Mucosa of gallbladder (tissue), 1 donor: Measurements from ENCODE around the gene SH3GL3. TPM values are rescaled to one million over a fixed set of nuclear protein-coding genes. Genes with fewer than 3 reads are reported as not detected.

Experiments
- DNase-seq: peaks from one replicate; pipeline ENCODE4 v3.0.0-alpha.2; 2020; ENCODE audit warnings: low spot score
- total RNA-seq: library from RNA; stranded (reverse); gene quantifications from one replicate; pipeline ENCODE4 v1.2.1, GENCODE V29; 2021
- donor health status: DM: no; HTN: no; CAD: no.

SH3GL3 gene
- total RNA-seq, 1 donor from 2014 or later, result not detected

DNA sequence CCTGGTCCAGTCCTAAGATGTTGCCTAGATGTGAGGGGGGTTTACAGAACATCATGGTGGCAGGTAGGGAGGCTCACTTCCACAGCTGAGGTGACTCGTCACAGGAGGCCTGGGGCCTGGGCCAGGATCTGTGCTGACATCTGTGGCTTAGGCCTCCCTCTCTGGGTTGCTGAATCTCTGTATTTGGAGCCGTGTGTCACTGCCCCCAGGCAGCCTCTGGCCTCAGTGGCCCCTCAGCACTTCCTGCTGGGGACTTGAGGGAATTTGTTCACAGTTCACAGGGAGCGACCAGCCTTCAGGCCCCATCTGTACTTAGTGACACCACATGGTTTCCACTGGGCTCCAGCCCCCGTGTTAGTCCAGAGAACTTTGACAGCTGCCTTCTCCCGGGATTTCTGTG is 165.1 kb downstream of the SH3GL3 start:
- no peak for DNase-seq

DNA sequence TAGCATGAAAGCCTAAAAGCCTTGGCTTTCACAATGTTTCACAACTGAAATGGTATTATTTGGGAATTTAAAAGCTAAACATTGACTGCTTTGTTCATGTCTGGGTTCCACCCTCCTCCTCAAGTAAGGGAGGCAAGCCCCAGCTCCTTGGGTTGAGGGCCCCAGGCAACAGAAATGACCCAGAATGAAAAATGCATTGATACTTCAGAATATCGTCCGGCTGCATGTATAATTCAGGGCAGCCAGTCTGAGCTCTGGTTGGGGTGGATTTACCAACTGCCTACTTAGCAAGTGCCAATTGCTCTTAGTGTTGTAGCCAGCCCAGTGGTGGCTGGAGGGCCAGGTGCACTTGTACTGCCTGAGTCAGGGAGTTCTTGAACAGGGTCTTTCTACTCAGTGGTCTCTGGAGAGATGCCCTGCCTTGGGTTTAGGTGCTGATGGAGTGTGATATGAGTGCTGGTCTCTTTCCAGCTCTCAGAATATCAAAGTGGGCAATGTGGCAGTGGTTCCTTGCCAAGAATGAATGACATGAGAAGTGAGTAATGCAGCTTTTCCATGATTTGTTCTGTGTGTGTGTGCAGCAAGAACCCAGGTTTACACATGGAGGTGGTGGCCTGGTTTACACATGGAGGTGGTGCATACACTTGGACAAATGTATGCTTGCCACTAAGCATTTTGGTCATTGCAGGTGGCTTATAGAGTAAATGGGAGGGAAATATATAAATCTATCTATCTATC is 165.9 kb downstream of the SH3GL3 start:
- no peak for DNase-seq

DNA sequence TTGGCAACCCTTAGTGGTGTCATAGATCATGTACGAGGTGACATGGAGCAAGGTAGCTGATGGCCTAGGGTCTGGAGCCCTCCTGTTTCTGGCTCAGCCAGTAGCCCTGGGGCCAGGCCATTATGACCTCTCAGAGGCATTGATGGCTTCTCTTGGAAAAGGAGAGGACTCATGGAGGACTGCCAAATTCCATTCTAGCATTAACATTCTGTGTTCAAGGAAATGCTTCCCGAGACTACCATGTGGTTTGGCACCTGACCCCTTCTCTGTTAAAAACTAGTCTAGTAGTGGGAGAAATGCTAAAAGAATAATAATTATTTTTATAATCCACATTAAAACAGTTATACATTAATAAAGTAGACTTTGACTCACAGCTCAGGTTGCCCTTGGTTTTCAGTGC is 166.6 kb downstream of the SH3GL3 start:
- DNase-seq, result no peak

DNA sequence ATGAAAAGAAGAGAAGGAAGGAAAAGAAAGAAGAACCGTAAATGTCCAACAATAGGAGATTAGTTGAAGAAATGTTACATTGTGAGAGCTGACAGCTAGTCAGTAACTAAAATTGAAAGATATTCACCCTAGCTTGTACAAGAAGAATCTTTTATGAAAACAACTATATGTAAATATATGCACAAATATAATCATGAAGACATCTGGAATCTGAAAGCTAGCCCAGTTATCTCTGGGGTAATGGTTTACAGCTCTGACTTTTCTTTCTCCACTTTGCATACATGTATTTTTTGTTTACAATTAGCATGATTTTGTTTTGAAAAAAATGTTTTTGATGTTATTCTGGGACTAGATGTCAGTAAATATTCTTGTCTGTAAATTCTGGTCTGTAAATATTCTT is 169.7 kb downstream of the SH3GL3 start:
- no peak for DNase-seq

DNA sequence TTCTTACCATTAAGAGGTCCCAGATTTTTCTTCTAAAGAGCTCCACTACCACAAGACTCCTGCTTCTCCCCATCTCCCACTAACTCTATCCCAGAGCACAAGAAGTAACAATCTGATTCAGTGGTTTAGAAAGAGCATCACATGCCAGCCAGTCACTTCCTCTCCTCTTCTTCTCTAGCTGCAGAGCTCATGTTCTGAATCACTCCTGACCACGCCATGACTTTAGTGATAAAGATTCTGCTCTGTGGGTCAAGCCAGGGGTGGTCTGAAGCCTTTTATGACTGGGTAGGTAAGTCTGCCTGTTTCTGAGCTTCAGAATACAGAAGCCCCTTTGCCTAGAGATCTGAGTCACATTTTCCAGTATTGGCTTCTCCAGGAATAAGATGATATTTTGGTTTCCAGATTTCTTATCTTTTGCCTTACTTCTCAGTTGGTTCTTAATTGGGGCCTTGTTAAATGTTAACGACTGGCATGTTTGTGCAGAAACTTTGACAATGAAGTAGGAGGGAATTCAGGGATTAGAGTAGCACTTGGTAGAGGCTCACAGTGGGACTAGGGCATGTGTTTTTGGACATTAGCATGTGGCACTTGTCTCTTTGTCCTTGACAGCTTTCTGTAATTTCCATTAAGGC is 179.1 kb downstream of the SH3GL3 start:
- no peak for DNase-seq

DNA sequence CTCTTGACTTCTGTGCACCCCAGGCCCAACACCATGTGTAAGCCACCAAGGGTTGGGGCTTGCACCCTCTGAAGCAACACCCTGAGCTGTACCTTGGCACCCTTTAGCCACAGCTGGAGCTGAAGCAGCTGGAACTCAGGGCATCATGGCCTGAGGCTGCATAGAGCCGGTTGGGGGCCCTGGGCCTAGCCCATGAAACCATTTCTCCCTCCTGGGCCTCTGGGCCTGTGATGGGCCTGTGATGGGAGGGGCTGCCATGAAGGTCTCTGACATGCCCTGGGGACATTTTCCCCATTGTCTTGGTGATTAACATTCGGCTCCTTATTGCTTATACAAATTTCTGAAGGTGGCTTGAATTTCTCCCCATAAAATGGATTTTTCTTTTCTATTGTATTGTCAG is 184.4 kb downstream of the SH3GL3 start:
- no peak for DNase-seq

DNA sequence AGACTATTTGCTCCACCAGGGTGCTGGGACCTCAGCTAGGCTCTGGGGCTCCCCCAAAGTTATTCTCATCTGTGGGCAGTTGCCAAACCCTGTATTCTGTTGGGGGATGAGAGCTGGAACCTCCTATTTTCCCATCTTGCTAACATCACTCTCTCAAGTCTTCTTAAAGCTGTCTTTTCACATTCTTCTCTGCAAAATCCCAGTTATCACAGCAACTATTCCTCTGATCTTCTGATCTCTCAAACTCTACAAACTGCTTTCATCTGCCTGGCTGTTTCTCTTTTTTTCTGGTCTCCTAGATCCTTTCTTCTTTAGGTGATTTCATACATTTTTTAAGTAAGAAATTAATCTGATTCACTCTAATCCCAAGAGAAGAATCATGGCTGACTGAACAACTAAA is 196.1 kb downstream of the SH3GL3 start:
- no peak for DNase-seq

DNA sequence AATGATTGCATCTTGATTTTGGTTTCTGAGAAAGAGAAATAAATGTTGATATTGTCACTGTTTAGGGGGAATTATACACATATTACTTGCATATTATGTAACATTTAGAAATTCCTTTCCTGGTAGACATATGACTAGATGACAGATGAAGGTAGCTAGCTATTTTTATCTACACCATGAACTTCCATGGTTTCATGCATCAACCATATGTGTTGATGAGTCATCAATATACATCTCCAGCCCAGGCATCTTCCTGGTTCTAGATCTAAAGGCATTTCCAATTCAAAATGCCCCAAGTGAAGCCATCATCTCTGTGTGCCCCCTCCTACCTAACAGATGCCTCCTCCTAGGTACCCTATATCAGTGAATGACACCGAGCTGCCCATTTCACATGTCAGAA is 197.3 kb downstream of the SH3GL3 start:
- DNase-seq, result no peak

DNA sequence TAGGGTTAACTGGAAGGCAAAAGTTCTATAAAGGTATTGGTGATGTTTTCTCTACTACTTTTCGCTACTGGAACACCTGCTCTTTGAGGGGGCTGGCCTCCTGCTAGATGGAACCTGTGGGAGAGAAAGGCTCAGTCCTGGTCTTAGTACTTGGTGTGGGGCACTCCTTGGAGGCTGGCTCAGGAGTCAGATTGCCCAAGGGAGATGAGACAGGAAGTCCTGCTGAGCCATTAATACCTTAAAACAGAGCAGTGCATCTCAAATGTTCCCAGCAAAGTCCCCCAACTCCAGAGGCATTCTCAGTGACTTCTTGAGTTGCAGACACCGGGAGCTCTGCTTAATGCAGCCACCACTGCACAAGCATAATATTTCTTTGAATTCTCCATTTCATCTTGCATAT is 203.7 kb downstream of the SH3GL3 start:
- DNase-seq, result no peak

DNA sequence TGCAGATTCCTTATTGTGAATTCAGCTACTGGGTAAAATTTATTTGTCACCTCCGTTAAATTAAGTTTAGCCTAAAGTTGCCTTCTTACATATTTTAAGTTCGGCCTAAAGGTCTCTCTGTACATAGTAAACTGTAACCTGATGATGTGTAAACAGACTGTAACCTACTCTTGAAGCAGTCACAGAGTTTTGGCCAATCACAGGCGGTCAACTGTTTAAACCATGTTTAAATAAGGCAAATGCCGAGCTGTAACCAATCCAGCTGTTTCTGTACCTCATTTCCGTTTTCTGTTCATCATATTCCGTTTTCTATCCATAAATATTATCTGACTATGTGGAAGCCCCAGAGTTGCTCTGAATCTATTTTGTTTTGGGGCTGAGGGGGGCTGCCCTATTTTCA is 204.4 kb downstream of the SH3GL3 start:
- no peak for DNase-seq

DNA sequence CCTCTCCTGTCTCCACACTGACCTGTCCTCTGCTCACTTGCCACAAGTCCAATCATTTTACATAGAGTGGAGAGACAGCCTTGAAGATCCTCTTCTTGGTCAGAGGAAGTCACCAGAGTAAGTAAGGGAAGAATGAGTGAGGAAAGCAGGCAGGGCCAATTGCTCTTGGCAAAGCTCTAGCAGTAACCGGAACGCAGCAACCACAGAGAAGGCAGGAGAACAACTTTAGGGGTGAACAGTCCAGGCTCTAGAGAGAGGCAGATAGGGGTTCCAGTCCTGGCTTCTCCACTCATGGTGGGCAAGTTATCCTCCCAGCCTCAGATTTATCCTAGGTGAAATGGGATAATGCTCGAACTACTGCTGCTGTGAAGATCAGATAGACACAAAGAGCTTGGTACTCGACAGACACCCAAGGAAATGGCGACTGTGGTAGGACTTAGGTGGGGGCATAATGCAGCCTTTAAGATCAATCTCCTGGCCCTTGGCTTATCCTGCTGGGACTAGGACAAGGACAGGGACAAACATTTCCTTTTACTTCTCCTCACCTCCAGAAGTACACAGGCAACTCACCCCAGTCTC is 205.6 kb downstream of the SH3GL3 start:
- no peak for DNase-seq

DNA sequence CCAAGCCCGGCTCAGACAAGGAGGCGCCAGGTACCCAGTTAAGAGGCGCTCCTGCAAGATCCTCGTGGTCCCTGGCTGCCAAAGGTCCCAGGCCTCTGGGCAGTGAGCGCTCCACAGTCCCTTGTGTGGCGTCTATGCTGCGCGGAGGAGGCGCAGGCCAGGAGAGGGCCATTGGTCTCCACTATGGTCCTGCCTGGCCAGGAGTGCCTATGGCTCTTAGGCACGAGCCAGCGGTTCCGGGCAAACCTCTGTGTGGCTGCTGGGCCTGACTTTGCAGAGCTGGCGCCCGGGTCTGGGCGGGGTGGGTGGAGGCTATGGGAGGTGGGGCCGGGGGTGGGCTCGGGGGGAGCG is 206.1 kb downstream of the SH3GL3 start:
- no peak for DNase-seq

DNA sequence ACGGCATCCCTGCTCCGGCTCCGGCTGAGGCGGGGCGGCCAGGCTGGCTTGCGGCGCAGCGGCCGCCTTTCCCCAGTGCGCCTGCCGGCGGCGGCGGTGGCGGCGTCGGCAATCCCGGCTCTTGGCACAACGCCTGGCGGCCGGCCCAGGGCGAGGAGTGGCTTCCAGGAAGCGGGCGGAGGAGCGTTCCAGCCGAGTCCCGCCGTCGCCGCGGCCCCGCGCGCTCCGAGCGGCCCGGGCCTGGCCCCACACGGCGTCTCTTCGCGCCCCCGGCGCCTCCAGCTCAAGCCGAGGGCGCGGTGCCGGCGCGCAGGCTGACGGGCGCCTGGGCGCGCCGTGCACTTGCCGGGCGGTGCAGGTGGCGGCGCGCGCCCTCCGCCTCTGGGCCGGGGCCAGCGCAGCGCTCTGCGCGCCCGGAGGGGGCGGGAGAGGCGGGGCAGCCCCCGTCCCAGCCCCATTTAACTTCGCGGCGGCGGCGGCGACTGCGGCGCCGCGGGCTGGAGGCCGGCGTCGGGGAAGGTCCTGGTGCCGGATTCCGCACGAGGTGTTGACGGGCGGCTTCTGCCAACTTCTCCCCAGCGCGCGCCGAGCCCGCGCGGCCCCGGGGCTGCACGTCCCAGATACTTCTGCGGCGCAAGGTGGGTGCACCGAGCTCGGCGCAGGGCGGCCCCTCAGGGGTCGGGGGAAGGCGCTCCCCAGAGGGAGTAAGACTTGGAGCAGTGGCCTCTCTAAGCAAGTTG is 206.7 kb downstream of the SH3GL3 start, which contains the start of gene ADAMTSL3:
TSS of gene ADAMTSL3 (plus strand) at position 485 of the 740 bp plus-strand sequence. CDS start 1,639 bp downstream, outside the sequence.
- DNase-seq, result peak; percentile 63

DNA sequence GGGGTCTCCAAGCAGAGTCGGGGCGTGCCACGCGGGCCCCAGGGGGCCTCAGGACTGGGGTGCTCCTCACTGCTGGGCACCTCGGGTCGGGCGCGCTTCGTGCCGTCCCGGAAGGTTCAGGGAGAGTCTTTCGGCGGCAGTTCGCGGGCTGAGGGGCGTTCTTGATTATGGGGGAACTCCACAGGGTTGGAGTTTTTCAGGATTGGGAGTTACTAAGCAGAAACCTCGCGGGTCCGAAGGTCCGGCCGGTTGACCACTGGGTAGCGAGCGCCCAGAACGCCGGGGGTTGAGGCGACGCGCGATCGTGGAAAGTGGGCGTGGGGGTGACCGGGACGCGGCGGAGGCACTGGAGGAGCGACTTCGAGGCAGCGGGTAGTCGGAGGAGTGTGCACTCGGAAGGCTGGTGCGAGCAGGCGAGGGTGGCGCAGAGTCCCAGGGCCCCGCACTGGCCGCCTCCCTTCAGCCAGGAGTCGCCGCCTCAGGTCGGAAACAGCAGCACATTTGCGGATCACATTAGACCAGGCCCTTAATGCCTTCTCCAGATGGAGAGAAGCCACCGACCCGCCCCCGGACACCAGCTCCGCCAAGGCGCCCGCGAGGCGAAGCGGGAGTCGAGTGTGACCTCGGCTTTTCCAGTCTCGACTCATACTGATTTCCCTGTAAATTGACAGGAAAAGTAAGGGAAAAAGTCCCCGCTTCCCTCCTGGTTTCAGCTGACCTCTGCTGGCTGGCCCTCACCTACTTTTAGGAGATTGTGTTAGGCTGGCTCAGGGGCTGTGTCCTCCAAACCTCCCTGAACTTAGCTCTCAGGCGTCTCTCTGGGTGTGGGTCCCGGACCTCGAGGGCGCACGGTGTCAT is 207.5 kb downstream of the SH3GL3 start:
- no peak for DNase-seq

DNA sequence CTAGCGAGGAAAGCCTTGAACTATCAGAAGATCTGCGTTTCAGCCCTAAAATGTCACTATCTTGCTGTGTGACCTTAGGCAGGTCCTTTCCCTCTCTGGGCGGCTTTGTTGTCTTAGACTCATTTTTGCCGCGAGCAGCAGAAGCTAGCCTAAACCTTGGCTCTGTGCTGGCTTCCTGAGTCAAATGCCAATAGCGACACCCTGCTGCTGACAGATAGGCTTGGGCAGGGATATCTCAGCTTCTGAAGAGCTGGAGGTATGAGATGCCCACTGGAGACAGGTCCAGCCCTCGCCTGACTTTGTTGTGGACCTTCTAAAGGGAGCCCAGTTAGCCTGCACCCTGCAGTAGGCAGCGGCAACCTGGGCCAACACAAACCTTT is 208.1 kb downstream of the SH3GL3 start:
- no peak for DNase-seq

DNA sequence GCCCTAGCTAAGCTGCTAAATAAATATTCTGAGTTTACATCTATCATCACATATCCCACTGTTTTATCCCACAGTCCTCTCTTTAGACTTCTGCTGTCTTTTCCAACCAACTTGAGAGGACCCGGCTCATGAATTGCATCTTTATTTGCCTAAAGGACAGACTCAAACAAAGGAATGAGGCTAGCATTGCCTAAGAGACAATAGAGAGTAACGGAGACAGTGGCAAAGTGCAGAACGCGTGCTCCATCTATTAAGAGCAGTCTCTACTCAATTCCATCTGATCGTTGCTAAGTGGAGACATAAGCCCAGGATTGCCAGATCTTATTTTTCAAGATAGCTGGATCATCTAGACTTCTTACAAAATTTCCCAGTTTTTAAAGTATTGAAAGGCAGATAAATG is 209.1 kb downstream of the SH3GL3 start:
- no peak for DNase-seq

DNA sequence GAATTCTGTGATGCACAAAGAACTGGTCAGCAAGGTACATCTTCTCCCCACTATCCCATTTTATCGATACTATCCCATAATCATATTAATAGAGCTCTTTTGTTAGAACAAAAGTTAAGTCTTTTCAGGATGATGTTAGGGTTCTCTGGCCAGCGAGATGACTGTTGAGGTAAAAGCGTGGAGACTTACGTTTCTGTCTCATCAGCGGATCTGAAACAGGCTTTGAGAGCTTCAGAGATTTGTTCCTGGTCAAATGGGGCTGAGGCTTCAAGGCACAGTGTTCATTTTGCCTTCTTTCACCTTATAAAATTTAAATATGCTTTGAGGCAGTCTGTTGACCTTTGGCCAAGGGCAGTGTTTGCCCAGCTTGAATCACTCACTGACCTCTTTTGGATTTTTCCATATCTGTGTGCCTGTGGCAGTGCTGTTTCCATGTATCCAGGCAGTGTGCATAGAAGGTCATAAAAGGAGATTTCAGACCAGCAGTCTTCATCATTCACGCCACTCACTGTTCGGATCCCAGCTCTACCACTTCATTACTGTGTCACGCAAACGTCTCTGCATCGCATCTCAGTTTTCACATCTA is 209.9 kb downstream of the SH3GL3 start:
- DNase-seq, result no peak

DNA sequence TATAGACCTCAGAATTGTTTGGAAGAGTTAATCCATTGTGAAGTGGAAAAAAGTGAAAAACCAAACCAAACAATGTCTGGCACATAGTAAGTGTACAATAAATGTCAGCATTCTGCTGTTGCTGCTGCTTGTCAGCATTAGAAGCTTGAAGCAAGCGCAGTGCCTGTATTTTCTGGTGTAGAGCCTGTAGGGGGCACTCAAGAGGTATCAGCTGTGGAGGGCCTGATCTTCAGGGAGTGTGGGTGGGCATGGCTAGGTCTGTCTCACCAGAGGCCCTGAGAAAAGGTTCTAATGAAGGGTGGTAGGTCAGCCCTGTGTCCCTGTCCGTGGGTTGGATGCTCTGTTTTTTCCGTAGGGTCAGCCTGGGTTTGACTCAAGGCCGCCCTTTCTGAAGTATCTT is 210.4 kb downstream of the SH3GL3 start:
- no peak for DNase-seq

DNA sequence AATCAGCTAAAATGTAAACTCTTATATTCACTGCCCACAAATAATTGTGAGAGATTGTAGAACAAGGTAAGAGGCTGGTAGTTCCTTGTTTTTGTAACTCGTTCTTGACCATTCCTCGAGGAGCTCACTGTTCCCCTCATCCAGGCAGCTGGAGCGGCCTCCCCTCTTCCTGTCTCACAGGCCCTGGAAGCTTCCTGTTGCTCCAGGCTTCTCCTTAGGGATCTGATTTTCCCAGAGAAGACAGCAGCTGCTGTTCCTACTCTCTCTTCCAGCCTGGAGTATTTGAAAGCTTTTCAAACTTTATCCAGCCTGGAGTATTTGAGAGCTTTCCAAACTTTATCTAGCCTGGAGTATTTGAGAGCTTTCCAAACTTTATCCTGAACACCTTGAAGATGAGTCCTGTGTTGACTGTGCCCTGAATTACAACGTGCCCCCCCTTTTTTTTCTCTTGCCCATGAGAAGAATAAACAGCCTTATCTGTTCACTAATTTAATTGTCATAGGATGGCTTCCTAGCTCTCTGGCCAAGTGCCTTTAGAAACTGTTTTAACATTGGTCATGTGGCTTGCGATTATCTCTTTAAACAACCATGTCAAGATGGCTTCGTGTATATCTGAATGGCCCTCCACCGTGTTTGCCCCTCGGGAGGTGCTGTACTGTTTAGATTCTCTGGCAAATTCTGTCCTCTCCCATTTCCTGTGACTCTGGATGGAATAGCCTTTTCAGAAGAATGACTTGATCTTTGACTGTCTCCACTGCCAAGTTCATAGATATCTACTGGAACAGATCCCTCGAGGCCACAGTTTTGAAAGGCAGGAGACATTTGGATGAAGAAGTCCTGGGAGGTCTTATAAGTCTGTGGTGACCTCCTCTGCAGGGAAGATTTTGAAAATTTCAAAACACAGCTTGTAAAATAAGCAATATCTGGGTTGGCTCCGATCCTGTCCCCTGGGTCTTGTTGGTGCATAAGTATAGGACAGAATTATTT is 211.6 kb downstream of the SH3GL3 start:
- DNase-seq, result peak; percentile 39

DNA sequence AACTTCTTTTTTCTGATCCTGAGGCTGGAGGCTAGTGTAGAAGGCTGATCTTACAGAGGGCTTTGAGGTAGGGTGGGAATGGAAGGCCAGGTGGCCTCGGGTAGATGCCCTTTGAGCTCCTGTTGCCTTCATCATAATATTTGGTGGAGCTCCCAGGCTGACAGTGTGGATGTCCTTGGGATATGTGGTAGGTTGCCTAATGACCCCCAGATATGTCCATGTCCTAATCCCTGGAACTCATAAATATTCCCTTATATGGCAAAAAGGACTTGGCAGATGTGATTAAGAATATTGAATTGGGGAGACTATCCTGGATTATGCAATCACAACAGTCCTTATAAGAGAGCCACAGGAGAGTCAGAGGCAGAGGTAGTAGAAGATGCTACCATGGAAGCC is 212.3 kb downstream of the SH3GL3 start:
- DNase-seq, result no peak
